Thoracic aorta (tissue), 2 donors: ENCODE measurements around the gene STC2. TPM values are rescaled to one million over a fixed set of nuclear protein-coding genes. Genes with fewer than 3 reads are reported as not detected.

Experiments used
- ATAC-seq: fragments of 150-250 bp; one replicate; pipeline ENCODE4 v1.8.0; 2017; ENCODE audit warnings: low read depth; ENCODE audit not compliant: insufficient number of reproducible peaks, low FRiP score
- DNase-seq: peaks from one replicate; pipeline ENCODE4 v3.0.0-alpha.2; 2020; ENCODE audit warnings: low spot score
- H3K27ac ChIP-seq, 2 donors: fragments of 200-600 bp; sonication (generic); 1 replicate in 1 of 2; 2 replicates in 1 of 2; pipeline ENCODE4 v1.5.1; 2016; ENCODE audit warnings: mild to moderate bottlenecking in 2 of 2, moderate library complexity in 2 of 2
- H3K27me3 ChIP-seq: fragments of 200-600 bp; sonication (generic); replicated peaks from 2 replicates; pipeline ENCODE4 v1.6.0; 2016; ENCODE audit warnings: mild to moderate bottlenecking; ENCODE audit not compliant: insufficient read depth
- H3K36me3 ChIP-seq: fragments of 200-600 bp; sonication (generic); one replicate; pipeline ENCODE4 v1.5.1; 2016
- H3K4me1 ChIP-seq, 2 donors: fragments of 200-600 bp; sonication (generic); 1 replicate in 1 of 2; 2 replicates in 1 of 2; pipeline versions ENCODE4 v1.5.1 to v1.6.0; 2016; ENCODE audit warnings: low read depth in 2 of 2, mild to moderate bottlenecking in 1 of 2; ENCODE audit not compliant: control insufficient read depth in 1 of 2
- H3K4me3 ChIP-seq: fragments of 200-600 bp; sonication (generic); 2 replicates; pipeline ENCODE4 v1.5.1; 2016; ENCODE audit warnings: mild to moderate bottlenecking
- H3K9me3 ChIP-seq: fragments of 200-600 bp; sonication (generic); 2 replicates; pipeline ENCODE4 v1.5.1; 2016
- CTCF ChIP-seq: fragments of 200-600 bp; sonication (generic); IDR thresholded peaks from one replicate; pipeline ENCODE4 v1.5.1; 2019; ENCODE audit warnings: antibody characterized with exemption
- total RNA-seq, 2 donors: library from RNA; depleted of rRNA; stranded (reverse); fragments of >200 nt; gene quantifications; one replicate each; pipeline versions ENCODE4 v1.1.0 to v1.2.3, GENCODE V29; 2016

STC2 gene
- total RNA-seq, 2 donors from 2014 or later = 2.0 to 8.8 TPM

DNA sequence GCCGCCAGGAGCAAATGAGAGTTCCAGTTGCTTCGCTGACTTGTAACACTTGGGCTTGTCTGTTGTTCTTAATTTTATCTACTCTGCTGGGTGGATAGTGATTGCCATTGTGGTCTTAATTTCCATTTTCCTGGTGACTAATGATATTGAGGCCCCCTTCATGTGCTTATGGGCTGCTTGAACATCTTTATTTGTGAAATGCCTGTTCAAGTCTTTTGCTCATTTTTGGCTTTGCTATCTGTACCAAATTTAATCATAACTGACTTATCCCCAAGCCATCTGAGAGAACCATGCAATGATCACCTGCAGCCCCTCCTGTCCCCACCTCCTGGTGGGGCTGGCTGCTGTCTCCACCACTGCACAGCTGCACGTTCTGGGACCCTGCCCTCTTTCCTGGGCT, 20.5 kb downstream of the STC2 start:
- H3K27me3 ChIP-seq = no peaks in the 10 kb centered on the region
- no peaks in the 10 kb centered on the region for H3K9me3 ChIP-seq
- no peak for DNase-seq
- ATAC-seq = no peak
- no peak overlapping the region for H3K27ac ChIP-seq
- no peak for TF ChIP-seq CTCF
- H3K36me3 ChIP-seq = no peaks in the 10 kb centered on the region
- H3K4me3 ChIP-seq = no peak overlapping the region
- peaks cover 15 to 18% of the 10 kb centered on the region in 2 donors for H3K4me1 ChIP-seq

DNA sequence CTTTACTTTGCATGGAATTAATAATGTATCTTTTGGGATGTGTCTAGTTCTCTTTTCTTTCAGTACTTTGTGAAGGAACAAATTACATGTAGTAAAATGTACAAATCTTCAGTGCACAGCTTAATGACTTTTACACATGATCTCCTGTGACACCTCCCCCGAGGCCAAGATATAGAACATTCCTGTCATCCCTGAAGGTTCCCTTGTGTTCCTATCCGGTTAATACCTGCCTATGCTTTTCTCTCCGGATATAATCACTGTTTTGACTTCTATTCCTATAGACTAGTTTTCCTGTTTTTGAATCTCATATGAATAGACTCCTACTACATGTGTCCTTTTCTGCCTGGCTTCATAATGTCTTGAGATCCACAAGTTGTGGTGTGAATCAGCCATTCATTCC, 21.5 kb downstream of the STC2 start:
- no peaks in the 10 kb centered on the region for H3K36me3 ChIP-seq
- no peak for DNase-seq
- H3K9me3 ChIP-seq = no peaks in the 10 kb centered on the region

GRCh38 chr5:173304591-173304988, 23.6 kb downstream of the STC2 start:
- DNase-seq (no peak), ATAC-seq (no peak)
- Histone ChIP-seq H3K36me3 (no peaks in the 10 kb centered on the region), H3K9me3 (no peaks in the 10 kb centered on the region), H3K4me1 (no peaks in the 10 kb centered on the region), H3K27ac (no peak overlapping the region), H3K27me3 (no peaks in the 10 kb centered on the region), H3K4me3 (no peak overlapping the region)
- no peak for TF ChIP-seq CTCF

More for the DNA sequence above, 21.5 kb downstream of the STC2 start:
- H3K4me3 ChIP-seq = no peak overlapping the region
- ATAC-seq = no peak
- H3K27ac ChIP-seq = no peak overlapping the region
- no peaks in the 10 kb centered on the region for H3K27me3 ChIP-seq
- peaks cover 15 to 18% of the 10 kb centered on the region in 2 donors for H3K4me1 ChIP-seq
- no peak for TF ChIP-seq CTCF

DNA sequence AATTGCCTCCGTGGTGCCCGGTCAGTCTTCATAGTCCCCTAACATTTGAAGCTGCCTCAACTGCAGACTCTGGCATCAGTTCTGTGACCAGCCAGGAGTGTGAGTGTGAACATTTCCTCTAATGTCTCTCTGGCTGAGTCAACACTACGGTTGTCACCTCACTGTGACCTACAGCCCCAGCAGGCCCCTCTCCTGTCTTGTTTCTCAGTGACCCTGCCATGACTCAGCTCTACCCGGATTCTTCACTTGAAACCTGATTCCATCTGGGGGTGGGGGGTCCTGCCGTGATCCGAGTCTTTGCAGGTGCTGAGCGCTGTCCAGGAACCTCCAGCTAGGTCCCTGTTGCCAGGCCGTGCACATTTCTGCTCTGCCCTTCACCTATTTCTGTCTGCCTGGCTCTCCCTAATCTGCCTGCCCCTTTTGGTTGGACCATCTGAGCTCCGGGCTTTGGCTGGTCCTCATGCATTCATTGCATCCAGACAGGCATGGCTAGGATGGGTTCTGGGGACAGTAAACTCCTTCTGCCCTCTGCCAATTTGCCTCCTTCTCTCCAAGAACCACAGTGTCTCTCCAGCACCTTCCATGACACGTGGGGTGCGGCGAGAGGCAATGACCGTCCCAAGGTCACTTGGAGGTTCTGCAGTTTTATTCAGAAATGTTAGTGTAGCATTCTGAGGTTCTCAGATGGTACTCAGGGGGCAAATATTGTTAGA, 24.2 kb downstream of the STC2 start:
- Histone ChIP-seq H3K36me3 (no peaks in the 10 kb centered on the region), H3K27me3 (no peaks in the 10 kb centered on the region), H3K4me3 (no peak overlapping the region), H3K27ac (no peak overlapping the region), H3K9me3 (no peaks in the 10 kb centered on the region), H3K4me1 (no peaks in the 10 kb centered on the region)
- DNase-seq (no peak), ATAC-seq (no peak)
- no peak for TF ChIP-seq CTCF

- no peaks in the 10 kb centered on the region for H3K27me3 ChIP-seq
- DNase-seq = no peak
- no peaks in the 10 kb centered on the region for H3K4me1 ChIP-seq
- no peak for TF ChIP-seq CTCF
- no peak for ATAC-seq
- no peak overlapping the region for H3K27ac ChIP-seq
- H3K36me3 ChIP-seq = no peaks in the 10 kb centered on the region
- H3K4me3 ChIP-seq = no peak overlapping the region
- no peaks in the 10 kb centered on the region for H3K9me3 ChIP-seq
These were observed 25.6 kb downstream of the STC2 start for GRCh38 chr5:173302546-173303155.
